ENCODE measurements around the gene KPNA4. TPM values are rescaled to one million over a fixed set of nuclear protein-coding genes. Genes with fewer than 3 reads are reported as not detected.

The KPNA4 gene
- total RNA-seq, 1 experiment from 2014 or later: 76.7 TPM

DNA sequence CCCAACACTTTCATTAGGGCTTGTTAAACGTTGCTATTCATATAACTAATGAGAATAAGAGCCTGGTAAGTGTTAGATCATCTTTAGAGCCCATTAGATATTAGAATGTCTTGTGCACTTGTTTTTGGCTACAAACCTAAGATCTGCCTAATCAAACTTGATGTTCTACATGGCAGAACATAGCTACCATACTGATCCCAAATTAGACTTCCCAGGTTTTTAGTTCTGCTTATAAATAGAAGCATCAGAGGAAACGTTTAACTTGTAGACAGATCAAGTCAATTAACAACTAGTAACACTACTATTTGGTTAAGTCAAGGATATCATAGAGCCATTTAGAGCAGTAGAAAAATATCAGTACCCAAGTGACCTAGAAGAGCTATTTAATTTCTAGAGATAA, 11.7 kb upstream of the KPNA4 start:
- no peak overlapping the region for H4K8ac ChIP-seq (replicated peaks; ENCODE audit: insufficient read length, low read depth, low read length)
- DNase-seq: no peak
- TF ChIP-seq, protein P1, sequence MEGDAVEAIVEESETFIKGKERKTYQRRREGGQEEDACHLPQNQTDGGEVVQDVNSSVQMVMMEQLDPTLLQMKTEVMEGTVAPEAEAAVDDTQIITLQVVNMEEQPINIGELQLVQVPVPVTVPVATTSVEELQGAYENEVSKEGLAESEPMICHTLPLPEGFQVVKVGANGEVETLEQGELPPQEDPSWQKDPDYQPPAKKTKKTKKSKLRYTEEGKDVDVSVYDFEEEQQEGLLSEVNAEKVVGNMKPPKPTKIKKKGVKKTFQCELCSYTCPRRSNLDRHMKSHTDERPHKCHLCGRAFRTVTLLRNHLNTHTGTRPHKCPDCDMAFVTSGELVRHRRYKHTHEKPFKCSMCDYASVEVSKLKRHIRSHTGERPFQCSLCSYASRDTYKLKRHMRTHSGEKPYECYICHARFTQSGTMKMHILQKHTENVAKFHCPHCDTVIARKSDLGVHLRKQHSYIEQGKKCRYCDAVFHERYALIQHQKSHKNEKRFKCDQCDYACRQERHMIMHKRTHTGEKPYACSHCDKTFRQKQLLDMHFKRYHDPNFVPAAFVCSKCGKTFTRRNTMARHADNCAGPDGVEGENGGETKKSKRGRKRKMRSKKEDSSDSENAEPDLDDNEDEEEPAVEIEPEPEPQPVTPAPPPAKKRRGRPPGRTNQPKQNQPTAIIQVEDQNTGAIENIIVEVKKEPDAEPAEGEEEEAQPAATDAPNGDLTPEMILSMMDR (conservative IDR thresholded peaks at IDR 0.05): no peak
- no peaks in the 10 kb centered on the region; the same call in 1 of the 2 replicates for H3K27me3 Mint-ChIP-seq (ENCODE audit: low read depth)
- no peaks in the 10 kb centered on the region for H3K27me3 ChIP-seq (ENCODE audit: insufficient read depth, low read length)
- no peak overlapping the region for H3K4me3 Mint-ChIP-seq
- H2AK5ac ChIP-seq (ENCODE audit: insufficient read length, low read length): no peak overlapping the region
- H3K23me2 ChIP-seq (ENCODE audit: insufficient read length, low read depth, low read length, poor library complexity, severe bottlenecking): no peaks in the 10 kb centered on the region
- H3K36me3 Mint-ChIP-seq (ENCODE audit: insufficient read depth in 1 of 3, low read depth in 3 of 3): peaks cover 0 to 6% (median 0%) of the 10 kb centered on the region in 3 experiments; a peak in 2 of 7 replicates
- H3K23ac ChIP-seq (ENCODE audit: insufficient read length, low read depth, low read length): no peak overlapping the region
- H3K79me2 ChIP-seq (ENCODE audit: insufficient read depth, low read length): no peaks in the 10 kb centered on the region
- peaks cover 0 to 2% of the 10 kb centered on the region in 2 experiments; a peak in 3 of 5 replicates for H3K9me3 Mint-ChIP-seq
- H2BK5ac ChIP-seq (ENCODE audit: insufficient read length, low read length): no peak overlapping the region
- no peaks in the 10 kb centered on the region for H3K9me3 ChIP-seq (ENCODE audit: control insufficient read depth, low read depth, low read length)
- H3K27ac ChIP-seq (ENCODE audit: insufficient read length, low read depth, low read length): no peak overlapping the region
- no peak overlapping the region for H3K9ac ChIP-seq (ENCODE audit: extremely low read depth, insufficient read length, low read length)
- no peak overlapping the region for H3K14ac ChIP-seq (ENCODE audit: insufficient read depth, low read length)
- no peaks in the 10 kb centered on the region for H3K4me1 ChIP-seq (ENCODE audit: insufficient read depth, low read length)
- WGBS (ENCODE audit: extremely low coverage, insufficient read length, low lambda C conversion rate): no CpG with 5 or more reads among the region's 2 CpGs
- H3T11ph ChIP-seq (ENCODE audit: low read length): no peak overlapping the region
- no peak overlapping the region for H2BK20ac ChIP-seq (ENCODE audit: low read depth, low read length, poor library complexity, severe bottlenecking)
- no peak overlapping the region for H2BK15ac ChIP-seq (ENCODE audit: low read depth, low read length)
- H3K18ac ChIP-seq (ENCODE audit: insufficient read length, low read depth, low read length): no peak overlapping the region
- no peak overlapping the region for H2AFZ ChIP-seq (ENCODE audit: low read length)
- H4K5ac ChIP-seq (ENCODE audit: insufficient read length, low read depth, low read length): no peak overlapping the region
- peaks cover 3 to 9% of the 10 kb centered on the region in 2 experiments; a peak in 2 of 4 replicates for H3K4me1 Mint-ChIP-seq
- no peak overlapping the region for H3K27ac Mint-ChIP-seq
- H3K4me2 ChIP-seq (ENCODE audit: insufficient read depth, insufficient read length, low read length): no peak overlapping the region
- no peak overlapping the region for H4K91ac ChIP-seq (ENCODE audit: insufficient read length, low read depth, low read length)
- no peak overlapping the region for H2BK120ac ChIP-seq (ENCODE audit: low read depth, low read length, poor library complexity, severe bottlenecking)
- no peak overlapping the region for H2BK12ac ChIP-seq (ENCODE audit: insufficient read length, low read depth, low read length)
- no peak overlapping the region for H3K56ac ChIP-seq (ENCODE audit: insufficient read length, low read depth, low read length)
- H3K79me1 ChIP-seq (ENCODE audit: insufficient read depth, low read depth, low read length, poor library complexity, severe bottlenecking): no peaks in the 10 kb centered on the region
- no peak overlapping the region for H3K4ac ChIP-seq (ENCODE audit: low read depth, low read length)
- no peaks in the 10 kb centered on the region for H4K20me1 ChIP-seq (ENCODE audit: control insufficient read depth, insufficient read depth, insufficient read length)
